ENCODE measurements around the gene ITIH4. TPM values are rescaled to one million over a fixed set of nuclear protein-coding genes. Genes with fewer than 3 reads are reported as not detected.

The ITIH4 gene
- total RNA-seq, 2 donors from 2014 or later: 4.9 to 5.5 TPM

- 50% methylated on average over 9 of the region's 9 CpGs for WGBS
Measured at GRCh38 chr3:52795298-52795900, 35.1 kb downstream of the ITIH4 start.

GRCh38 chr3:52794612-52795099, 35.8 kb downstream of the ITIH4 start, which contains the start of gene ITIH3:
ITIH3 (plus strand) TSS chr3:52794796; CDS start chr3:52794804, 8 bp downstream.
- Histone ChIP-seq H3K4me3 (no peak within 1 kb of the TSS), H3K27ac (no peak within 1 kb of the TSS)
- 77% methylated on average over 10 of the region's 10 CpGs for WGBS

More at GRCh38 chr3:52795298-52795900, 35.1 kb downstream of the ITIH4 start:
- TF ChIP-seq POLR2A (IDR thresholded peaks at IDR 0.05) (no peak), POLR2AphosphoS5 (IDR thresholded peaks at IDR 0.05) (no peak), CTCF (IDR thresholded peaks at IDR 0.05) (no peak)
- no peak overlapping the region for H3K4me3 ChIP-seq
- intact Hi-C loops (cut with DNase I): no loop called here
- no peak for DNase-seq (ENCODE audit: low spot score)
- no peaks in the 10 kb centered on the region for H3K27me3 ChIP-seq (replicated peaks; ENCODE audit: insufficient read depth)
- H3K4me1 ChIP-seq (replicated peaks): no peaks in the 10 kb centered on the region
- H3K36me3 ChIP-seq: no peaks in the 10 kb centered on the region
- H3K27ac ChIP-seq: no peak overlapping the region
- no peaks in the 10 kb centered on the region for H3K9me3 ChIP-seq

GRCh38 chr3:52793702-52794611, 36.5 kb downstream of the ITIH4 start:
- 92% methylated on average over 9 of the region's 9 CpGs for WGBS
- H3K4me3 ChIP-seq: no peak overlapping the region
- no peaks in the 10 kb centered on the region for H3K36me3 ChIP-seq
- no peaks in the 10 kb centered on the region for H3K27me3 ChIP-seq (replicated peaks; ENCODE audit: insufficient read depth)
- no peak for DNase-seq (ENCODE audit: low spot score)
- no peaks in the 10 kb centered on the region for H3K4me1 ChIP-seq (replicated peaks)
- no peak for TF ChIP-seq POLR2A (IDR thresholded peaks at IDR 0.05)
- TF ChIP-seq POLR2AphosphoS5 (IDR thresholded peaks at IDR 0.05): no peak
- no peak for TF ChIP-seq CTCF (IDR thresholded peaks at IDR 0.05)
- intact Hi-C loops (cut with DNase I): no loop called here
- H3K27ac ChIP-seq: no peak overlapping the region
- no peaks in the 10 kb centered on the region for H3K9me3 ChIP-seq

More at GRCh38 chr3:52794612-52795099, 35.8 kb downstream of the ITIH4 start, which contains the start of gene ITIH3:
- Histone ChIP-seq H3K9me3 (no peaks in the 10 kb centered on the region), H3K4me1 (replicated peaks) (no peaks in the 10 kb centered on the region), H3K36me3 (no peaks in the 10 kb centered on the region), H3K27me3 (replicated peaks; ENCODE audit: insufficient read depth) (no peaks in the 10 kb centered on the region)
- TF ChIP-seq CTCF (IDR thresholded peaks at IDR 0.05) (no peak), POLR2AphosphoS5 (IDR thresholded peaks at IDR 0.05) (no peak), POLR2A (IDR thresholded peaks at IDR 0.05) (no peak)
- no peak for DNase-seq (ENCODE audit: low spot score)
- intact Hi-C loops (cut with DNase I): no loop called here

- no peaks in the 10 kb centered on the region for H3K9me3 ChIP-seq
- no peak for DNase-seq (ENCODE audit: low spot score)
- WGBS: 83% methylated on average over 18 of the region's 18 CpGs
- no peak overlapping the region for H3K27ac ChIP-seq
- no peak for TF ChIP-seq CTCF (IDR thresholded peaks at IDR 0.05)
- TF ChIP-seq POLR2A (IDR thresholded peaks at IDR 0.05): no peak
- no peak for TF ChIP-seq POLR2AphosphoS5 (IDR thresholded peaks at IDR 0.05)
- H3K27me3 ChIP-seq (replicated peaks; ENCODE audit: insufficient read depth): no peaks in the 10 kb centered on the region
- intact Hi-C loops (cut with DNase I): no loop called here
- no peak overlapping the region for H3K4me3 ChIP-seq
- no peaks in the 10 kb centered on the region for H3K36me3 ChIP-seq
- no peaks in the 10 kb centered on the region for H3K4me1 ChIP-seq (replicated peaks)
Measured at GRCh38 chr3:52792961-52793695, 37.3 kb downstream of the ITIH4 start.
